GM11168 (cell line): ENCODE results near the gene TIGD6.

ENCODE experiments used
- in situ Hi-C: fragments of 300-500 bp; cut with MboI; formaldehyde crosslinking; loops from one replicate; pipeline ENCODE4 v1.12.0; 2022; ENCODE audit warnings: low sequenced_read_pairs; ENCODE audit not compliant: unreplicated experiment

Gene TIGD6

GRCh38 chr5:150017226-150018005 lies 17.0 kb upstream of the TIGD6 start:
- in situ Hi-C loops: no loop called here

GRCh38 chr5:150016537-150016936 lies 16.1 kb upstream of the TIGD6 start:
- in situ Hi-C loops: no loop called here

- in situ Hi-C loops: no loop called here
These were observed 15.0 kb upstream of the TIGD6 start for GRCh38 chr5:150015415-150015814.

- in situ Hi-C loops: no loop called here
These were observed 14.0 kb upstream of the TIGD6 start for GRCh38 chr5:150014456-150014855.

- in situ Hi-C loops: no loop called here
These were observed 13.5 kb upstream of the TIGD6 start for GRCh38 chr5:150013931-150014330.

- in situ Hi-C loops: no loop called here
These were observed 9.4 kb upstream of the TIGD6 start for GRCh38 chr5:150009671-150010387.

- in situ Hi-C loops: no loop called here
These were observed 6.6 kb upstream of the TIGD6 start for GRCh38 chr5:150007050-150007449.

- in situ Hi-C loops: no loop called here
These were observed 5.9 kb upstream of the TIGD6 start for GRCh38 chr5:150006318-150006717.

- in situ Hi-C loops: no loop called here
These were observed 1.4 kb upstream of the TIGD6 start for GRCh38 chr5:150001660-150002486.

GRCh38 chr5:150000990-150001659 lies 671 bp upstream of the TIGD6 start:
- in situ Hi-C loops: no loop called here

- in situ Hi-C loops: no loop called here
These were observed 593 bp downstream of the TIGD6 start for GRCh38 chr5:149999866-150000255.

- in situ Hi-C loops: no loop called here
These were observed 1.1 kb downstream of the TIGD6 start for GRCh38 chr5:149999359-149999758.

GRCh38 chr5:149998281-149998680 lies 2.2 kb downstream of the TIGD6 start:
- in situ Hi-C loops: no loop called here

- in situ Hi-C loops: no loop called here
These were observed 4.1 kb downstream of the TIGD6 start for GRCh38 chr5:149996205-149996890.

- in situ Hi-C loops: no loop called here
These were observed 4.9 kb downstream of the TIGD6 start for GRCh38 chr5:149995385-149996204.

- in situ Hi-C loops: no loop called here
These were observed 7.0 kb downstream of the TIGD6 start for GRCh38 chr5:149993471-149993870.

GRCh38 chr5:149990518-149991376 lies 9.7 kb downstream of the TIGD6 start:
- in situ Hi-C loops: no loop called here

GRCh38 chr5:149988126-149988525 lies 12.3 kb downstream of the TIGD6 start:
- in situ Hi-C loops: loop anchor here (10.0 kb wide), 1 partner anchor 353 kb away; no protein-coding TSS in a partner anchor
